ENCODE results near the gene EIF4B.

DNA sequence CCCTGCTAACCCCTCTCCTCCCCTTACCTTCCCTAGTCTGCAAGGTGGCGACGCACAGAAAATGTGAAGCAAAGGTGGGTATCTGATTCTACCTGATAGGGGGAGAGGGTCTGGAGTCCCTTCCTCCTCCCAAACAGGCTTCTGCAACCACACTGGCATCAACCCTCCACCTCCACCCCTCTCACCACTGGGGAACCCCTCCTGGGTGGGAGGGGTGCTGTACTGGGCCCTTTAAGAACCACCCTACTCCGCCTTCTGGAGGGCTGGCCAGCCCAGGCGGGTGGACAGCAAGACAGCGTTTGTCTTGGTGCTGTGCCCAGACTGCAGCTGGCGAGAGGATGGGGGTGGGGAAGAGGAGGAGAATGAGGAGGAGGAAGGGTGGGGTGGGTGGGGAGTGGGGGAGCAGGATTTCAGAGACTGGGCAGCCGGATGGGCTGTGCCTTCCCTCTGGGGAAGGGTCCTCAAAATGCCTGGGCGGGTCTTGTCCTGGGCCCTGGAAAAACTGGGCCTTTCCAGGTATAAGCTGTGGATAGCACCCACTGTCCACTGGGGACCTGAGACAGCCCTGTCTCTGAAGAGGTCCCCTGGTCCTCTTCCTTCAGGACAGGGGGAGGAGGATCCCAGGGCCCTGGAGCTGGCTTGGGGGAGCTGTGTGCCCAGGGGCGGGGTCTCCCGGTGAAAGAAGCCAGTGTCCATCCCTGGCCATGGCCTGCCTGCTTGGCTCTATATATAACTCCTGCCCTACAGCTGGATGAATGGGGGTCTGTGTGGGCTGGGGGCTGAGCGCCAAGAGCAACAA is 46.4 kb downstream of the EIF4B start:
- no peak for TF ChIP-seq GATA2 (IDR thresholded peaks at IDR 0.05; ENCODE audit: low read depth, low read length)
- no peak for TF ChIP-seq GATA3 (IDR thresholded peaks at IDR 0.05; ENCODE audit: low read depth, low read length)
